ENCODE measurements around the gene RFNG. TPM values are rescaled to one million over a fixed set of nuclear protein-coding genes. Genes with fewer than 3 reads are reported as not detected.

The RFNG gene
- total RNA-seq, 1 donor from 2014 or later = 61.4 TPM

DNA sequence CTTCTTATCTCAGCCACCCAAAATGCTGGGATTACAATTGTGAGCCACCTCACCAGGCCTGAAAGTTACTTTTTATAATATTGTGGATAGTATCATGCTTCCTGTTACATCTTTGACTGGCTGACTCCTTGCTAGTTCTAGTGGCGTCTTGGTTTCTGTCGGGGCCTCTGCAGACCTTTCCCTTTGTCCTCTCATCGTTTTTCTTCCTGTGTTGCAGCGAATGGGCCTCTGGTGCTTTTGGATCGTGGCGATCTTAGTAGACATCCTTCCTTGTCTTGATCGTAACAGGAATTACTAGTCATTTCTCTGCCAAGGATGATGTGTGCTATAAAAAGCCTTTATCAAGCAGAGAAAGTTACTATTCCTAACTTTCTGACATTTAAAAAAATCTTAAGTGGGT lies 53.4 kb downstream of the RFNG start:
- no peak overlapping the region for H3K27ac ChIP-seq
- intact Hi-C loops (cut with DNase I) = no loop called here
- no peaks in the 10 kb centered on the region for H3K27me3 ChIP-seq
- H3K36me3 ChIP-seq = no peaks in the 10 kb centered on the region
- TF ChIP-seq POLR2A (IDR thresholded peaks at IDR 0.05) (no peak), POLR2AphosphoS5 (IDR thresholded peaks at IDR 0.05; ENCODE audit: insufficient read depth in 1 of 2, low read depth in 1 of 2) (no peak)
- TF ChIP-seq, protein P1, sequence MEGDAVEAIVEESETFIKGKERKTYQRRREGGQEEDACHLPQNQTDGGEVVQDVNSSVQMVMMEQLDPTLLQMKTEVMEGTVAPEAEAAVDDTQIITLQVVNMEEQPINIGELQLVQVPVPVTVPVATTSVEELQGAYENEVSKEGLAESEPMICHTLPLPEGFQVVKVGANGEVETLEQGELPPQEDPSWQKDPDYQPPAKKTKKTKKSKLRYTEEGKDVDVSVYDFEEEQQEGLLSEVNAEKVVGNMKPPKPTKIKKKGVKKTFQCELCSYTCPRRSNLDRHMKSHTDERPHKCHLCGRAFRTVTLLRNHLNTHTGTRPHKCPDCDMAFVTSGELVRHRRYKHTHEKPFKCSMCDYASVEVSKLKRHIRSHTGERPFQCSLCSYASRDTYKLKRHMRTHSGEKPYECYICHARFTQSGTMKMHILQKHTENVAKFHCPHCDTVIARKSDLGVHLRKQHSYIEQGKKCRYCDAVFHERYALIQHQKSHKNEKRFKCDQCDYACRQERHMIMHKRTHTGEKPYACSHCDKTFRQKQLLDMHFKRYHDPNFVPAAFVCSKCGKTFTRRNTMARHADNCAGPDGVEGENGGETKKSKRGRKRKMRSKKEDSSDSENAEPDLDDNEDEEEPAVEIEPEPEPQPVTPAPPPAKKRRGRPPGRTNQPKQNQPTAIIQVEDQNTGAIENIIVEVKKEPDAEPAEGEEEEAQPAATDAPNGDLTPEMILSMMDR (IDR thresholded peaks at IDR 0.05) = no peak
- peaks cover 13% of the 10 kb centered on the region for H3K4me1 ChIP-seq
- no peak for DNase-seq (ENCODE audit: extremely low spot score in 2 of 2)
- H3K9me3 ChIP-seq = no peaks in the 10 kb centered on the region
- no peak overlapping the region for H3K4me3 ChIP-seq

Other genes starting within 250 kb of the RFNG start
- gene GCGR, start 247.7 kb downstream of the RFNG start, total RNA-seq = not detected
- 64.1 TPM for gene MCRIP1, start 218.5 kb downstream of the RFNG start, total RNA-seq
- not detected for gene PPP1R27, start 216.8 kb downstream of the RFNG start, total RNA-seq
- gene P4HB, start 191.3 kb downstream of the RFNG start, total RNA-seq = 463 TPM
- gene ARHGDIA, start 180.5 kb downstream of the RFNG start, total RNA-seq = 120 TPM
- gene ALYREF, start 160.2 kb downstream of the RFNG start, total RNA-seq = 78.8 TPM
- gene ANAPC11, start 160.1 kb downstream of the RFNG start, total RNA-seq = 135 TPM
- gene NPB, start 149.6 kb downstream of the RFNG start, total RNA-seq = 4.7 TPM
- gene PCYT2, start 140.4 kb downstream of the RFNG start, total RNA-seq = 28.0 TPM
- gene SIRT7, start 133.6 kb downstream of the RFNG start, total RNA-seq = 47.9 TPM
- 18.9 TPM for gene MAFG, start 124.1 kb downstream of the RFNG start, total RNA-seq
- gene PYCR1, start 114.5 kb downstream of the RFNG start, total RNA-seq = 9.1 TPM
- gene MYADML2, start 104.6 kb downstream of the RFNG start, total RNA-seq = not detected
- gene NOTUM, start 90.6 kb downstream of the RFNG start, total RNA-seq = not detected
- 31.2 TPM for gene ASPSCR1, start 74.2 kb downstream of the RFNG start, total RNA-seq
- gene CENPX, start 28.9 kb downstream of the RFNG start, total RNA-seq = 101 TPM
- gene LRRC45, start 28.5 kb downstream of the RFNG start, total RNA-seq = 14.0 TPM
- 12.8 TPM for gene RAC3, start 20.1 kb downstream of the RFNG start, total RNA-seq
- 106 TPM for gene DCXR, start 14.1 kb downstream of the RFNG start, total RNA-seq
- 80.3 TPM for gene GPS1, start 87 bp upstream of the RFNG start, total RNA-seq
- 72.4 TPM for gene DUS1L, start 14.0 kb upstream of the RFNG start, total RNA-seq
- 127 TPM for gene FASN, start 46.4 kb upstream of the RFNG start, total RNA-seq
- 26.5 TPM for gene CCDC57, start 161.0 kb upstream of the RFNG start, total RNA-seq
- gene SLC16A3, start 177.2 kb upstream of the RFNG start, total RNA-seq = 21.1 TPM
- 67.8 TPM for gene CSNK1D, start 221.9 kb upstream of the RFNG start, total RNA-seq

All from vagina (tissue), 2 donors.